ENCODE measurements around the gene USP19. TPM values are rescaled to one million over a fixed set of nuclear protein-coding genes. Genes with fewer than 3 reads are reported as not detected.
A peak's percentile ranks its signal among the peaks of the same experiment; 100 is the strongest.

Gene USP19
- total RNA-seq, 1 experiment from 2014 or later: 66.3 TPM

DNA sequence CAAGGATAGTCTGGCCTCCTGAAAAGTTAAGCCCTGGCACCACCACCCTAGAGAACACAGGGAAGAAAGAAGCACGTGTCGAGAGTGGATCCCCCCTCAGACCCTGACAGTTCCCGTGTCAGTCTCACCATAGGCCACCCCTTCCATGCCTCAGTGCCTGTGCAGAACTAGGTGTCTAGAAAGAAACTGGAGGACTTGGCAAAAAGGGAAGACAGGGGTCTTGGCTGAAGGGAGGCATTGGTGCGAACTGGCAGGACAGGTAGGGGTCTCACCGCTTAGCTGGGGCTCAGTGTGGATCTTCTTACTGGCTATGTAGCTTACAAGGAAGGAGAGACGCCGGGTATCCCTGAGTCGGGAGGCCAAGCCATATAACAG, 16.6 kb downstream of the USP19 start:
- Mint-ChIP-seq H3K4me1 (peaks cover 20 to 23% of the 10 kb centered on the region in 2 experiments), H3K9me3 (no peaks in the 10 kb centered on the region), H3K4me3 (peak overlapping the region; percentile 96), H3K27me3 (ENCODE audit: low read depth) (no peaks in the 10 kb centered on the region; the same call in 1 of the 2 replicates), H3K36me3 (ENCODE audit: insufficient read depth in 1 of 3, low read depth in 3 of 3) (peaks cover 41 to 55% (median 52%) of the 10 kb centered on the region in 3 experiments), H3K27ac (peak overlapping the region; percentile 97 to 99 (median 99))
- no peak overlapping the region for H2AFZ ChIP-seq (ENCODE audit: low read length)
- H3K23ac ChIP-seq (ENCODE audit: insufficient read length, low read depth, low read length): no peak overlapping the region
- no peaks in the 10 kb centered on the region for H3K27me3 ChIP-seq (ENCODE audit: insufficient read depth, low read length)
- no peak overlapping the region for H3K18ac ChIP-seq (ENCODE audit: insufficient read length, low read depth, low read length)
- no peak overlapping the region for H4K5ac ChIP-seq (ENCODE audit: insufficient read length, low read depth, low read length)
- no peak overlapping the region for H4K8ac ChIP-seq (replicated peaks; ENCODE audit: insufficient read length, low read depth, low read length)
- peak overlapping the region; percentile 89 for H3K9ac ChIP-seq (ENCODE audit: extremely low read depth, insufficient read length, low read length)
- no peak overlapping the region for H2BK12ac ChIP-seq (ENCODE audit: insufficient read length, low read depth, low read length)
- no peak overlapping the region for H2BK120ac ChIP-seq (ENCODE audit: low read depth, low read length, poor library complexity, severe bottlenecking)
- no peak overlapping the region for H3T11ph ChIP-seq (ENCODE audit: low read length)
- H3K23me2 ChIP-seq (ENCODE audit: insufficient read length, low read depth, low read length, poor library complexity, severe bottlenecking): peaks cover 12% of the 10 kb centered on the region
- H3K4me2 ChIP-seq (ENCODE audit: insufficient read depth, insufficient read length, low read length): peak overlapping the region; percentile 96
- H3K4ac ChIP-seq (ENCODE audit: low read depth, low read length): no peak overlapping the region
- peaks cover 3% of the 10 kb centered on the region; the same call in 1 of the 2 replicates for H3K4me1 ChIP-seq (ENCODE audit: insufficient read depth, low read length)
- no peaks in the 10 kb centered on the region; the same call in 1 of the 2 replicates for H3K79me2 ChIP-seq (ENCODE audit: insufficient read depth, low read length)
- WGBS (ENCODE audit: extremely low coverage, insufficient read length, low lambda C conversion rate): no CpG with 5 or more reads among the region's 8 CpGs
- H3K9me3 ChIP-seq (ENCODE audit: control insufficient read depth, low read depth, low read length): no peaks in the 10 kb centered on the region
- H2BK5ac ChIP-seq (ENCODE audit: insufficient read length, low read length): no peak overlapping the region
- no peak for DNase-seq
- H2AK5ac ChIP-seq (ENCODE audit: insufficient read length, low read length): no peak overlapping the region
- no peak overlapping the region for H3K56ac ChIP-seq (ENCODE audit: insufficient read length, low read depth, low read length)
- no peak overlapping the region for H2BK15ac ChIP-seq (ENCODE audit: low read depth, low read length)
- no peak overlapping the region for H3K27ac ChIP-seq (ENCODE audit: insufficient read length, low read depth, low read length)
- H4K20me1 ChIP-seq (ENCODE audit: control insufficient read depth, insufficient read depth, insufficient read length): no peaks in the 10 kb centered on the region
- no peak overlapping the region for H4K91ac ChIP-seq (ENCODE audit: insufficient read length, low read depth, low read length)
- peak overlapping the region; percentile 39; the same call in 1 of the 2 replicates for H3K14ac ChIP-seq (ENCODE audit: insufficient read depth, low read length)
- H3K79me1 ChIP-seq (ENCODE audit: insufficient read depth, low read depth, low read length, poor library complexity, severe bottlenecking): no peaks in the 10 kb centered on the region
- TF ChIP-seq, protein P1, sequence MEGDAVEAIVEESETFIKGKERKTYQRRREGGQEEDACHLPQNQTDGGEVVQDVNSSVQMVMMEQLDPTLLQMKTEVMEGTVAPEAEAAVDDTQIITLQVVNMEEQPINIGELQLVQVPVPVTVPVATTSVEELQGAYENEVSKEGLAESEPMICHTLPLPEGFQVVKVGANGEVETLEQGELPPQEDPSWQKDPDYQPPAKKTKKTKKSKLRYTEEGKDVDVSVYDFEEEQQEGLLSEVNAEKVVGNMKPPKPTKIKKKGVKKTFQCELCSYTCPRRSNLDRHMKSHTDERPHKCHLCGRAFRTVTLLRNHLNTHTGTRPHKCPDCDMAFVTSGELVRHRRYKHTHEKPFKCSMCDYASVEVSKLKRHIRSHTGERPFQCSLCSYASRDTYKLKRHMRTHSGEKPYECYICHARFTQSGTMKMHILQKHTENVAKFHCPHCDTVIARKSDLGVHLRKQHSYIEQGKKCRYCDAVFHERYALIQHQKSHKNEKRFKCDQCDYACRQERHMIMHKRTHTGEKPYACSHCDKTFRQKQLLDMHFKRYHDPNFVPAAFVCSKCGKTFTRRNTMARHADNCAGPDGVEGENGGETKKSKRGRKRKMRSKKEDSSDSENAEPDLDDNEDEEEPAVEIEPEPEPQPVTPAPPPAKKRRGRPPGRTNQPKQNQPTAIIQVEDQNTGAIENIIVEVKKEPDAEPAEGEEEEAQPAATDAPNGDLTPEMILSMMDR (conservative IDR thresholded peaks at IDR 0.05): no peak
- no peak overlapping the region for H2BK20ac ChIP-seq (ENCODE audit: low read depth, low read length, poor library complexity, severe bottlenecking)
